Skin of body (tissue), 2 donors: ENCODE data around the gene CERCAM. TPM values are rescaled to one million over a fixed set of nuclear protein-coding genes. Genes with fewer than 3 reads are reported as not detected.
"Not testable (repeated sequence)": the region's sequence is repeated elsewhere in the genome, so short reads cannot be mapped to it uniquely, and the experiment has no call there.

Experiments used
- DNase-seq: peaks from one replicate; lab custom pipeline; 2025; lab: John Stamatoyannopoulos, UW
- total RNA-seq: library from RNA; depleted of rRNA; stranded (reverse); fragments of >200 nt; gene quantifications from one replicate; pipeline ENCODE4 v1.2.3, GENCODE V29; 2014

Gene CERCAM
- total RNA-seq, 1 donor from 2014 or later: 54.4 TPM

DNA sequence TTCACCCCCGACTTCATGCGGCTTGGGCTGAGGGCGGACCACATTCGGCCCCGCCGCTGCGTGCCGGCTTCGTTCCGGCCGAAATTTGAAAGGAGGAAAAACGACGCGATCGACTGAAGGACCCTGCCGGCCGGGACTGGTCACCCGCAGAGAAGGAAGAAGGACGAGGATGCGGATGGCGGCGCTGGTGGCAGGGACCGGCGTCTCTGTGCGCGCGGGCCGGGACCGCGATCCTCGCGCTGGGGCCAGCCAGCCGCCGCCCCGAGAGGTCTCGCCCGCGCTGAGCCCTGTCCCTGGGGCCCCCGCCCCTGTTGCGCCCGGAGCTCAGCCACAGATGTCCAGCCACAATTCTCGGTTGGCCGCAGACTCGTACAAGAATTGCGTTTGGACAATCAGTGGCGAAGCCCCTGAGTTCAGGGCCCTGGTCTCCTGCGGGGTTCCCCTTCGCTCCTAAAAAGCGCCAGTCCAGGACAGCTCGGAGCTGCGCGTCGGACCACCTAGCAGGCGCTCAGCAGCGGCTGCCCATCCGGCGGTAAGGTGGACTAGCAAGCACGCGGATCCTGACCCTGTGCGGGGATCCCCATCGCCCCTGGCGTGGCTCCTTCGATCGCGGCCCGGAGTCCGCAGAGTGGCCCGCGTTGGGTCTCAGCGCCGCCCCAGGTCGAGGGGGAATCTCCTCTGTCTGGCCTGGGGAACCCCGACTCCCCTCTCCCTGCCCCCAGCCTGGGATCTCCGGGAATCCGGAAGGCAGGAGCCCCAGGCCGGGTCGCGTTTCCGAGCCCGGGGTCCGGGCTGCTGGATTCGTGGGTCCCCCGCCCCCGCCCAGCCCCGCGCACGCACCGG, 28.1 kb upstream of the CERCAM start:
- DNase-seq: no peak

DNA sequence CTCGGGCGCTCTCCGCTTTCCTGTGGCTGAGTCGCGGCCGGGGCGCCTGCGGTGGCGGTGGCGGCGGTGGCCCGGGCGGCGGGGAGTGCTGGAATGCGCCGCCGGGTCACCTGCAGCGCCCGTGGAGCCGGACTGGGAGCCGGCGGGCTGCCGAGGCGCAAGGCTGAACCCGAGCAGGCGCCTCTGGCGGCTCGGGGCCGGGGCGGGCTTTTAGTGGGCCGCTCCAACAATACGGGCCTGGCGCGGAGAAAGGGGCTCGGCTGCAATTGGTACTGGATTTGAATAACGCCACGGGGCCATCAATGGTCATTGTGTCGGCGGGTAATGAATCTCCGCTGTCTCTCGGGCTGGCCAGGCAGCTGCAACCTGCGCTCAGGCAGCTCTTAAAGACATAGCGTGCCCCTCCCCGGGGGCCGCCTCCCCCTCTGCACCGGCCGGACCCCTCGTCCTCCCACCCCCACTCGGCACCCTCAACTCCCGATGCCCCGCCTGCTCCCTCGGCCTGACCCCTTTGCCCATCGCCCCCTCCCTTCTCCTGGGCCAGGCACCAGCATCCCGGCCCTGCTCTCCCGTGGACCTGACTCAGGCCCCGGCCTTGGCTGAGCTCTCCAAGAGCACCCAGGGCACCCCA, 27.4 kb upstream of the CERCAM start:
- DNase-seq: no peak

DNA sequence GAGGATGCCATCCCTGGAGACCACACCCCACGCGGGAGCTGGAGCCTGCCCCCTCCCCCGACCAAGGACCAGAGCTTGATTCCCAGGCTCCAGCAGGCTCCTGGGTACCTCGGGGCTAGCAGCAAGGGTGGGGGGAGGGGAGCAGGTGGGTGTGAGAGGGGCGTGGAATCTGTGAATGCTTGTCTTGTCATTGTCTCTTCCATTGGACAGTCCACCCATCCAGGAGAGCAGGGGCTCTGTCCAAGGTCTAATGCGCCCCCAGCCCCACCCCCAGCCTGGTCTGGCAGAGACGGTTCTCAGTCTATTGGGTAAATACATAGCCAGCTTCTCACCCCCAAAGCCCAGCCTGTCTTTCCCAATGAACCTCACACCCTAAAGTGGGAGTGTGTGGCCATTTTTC, 26.7 kb upstream of the CERCAM start:
- no peak for DNase-seq

DNA sequence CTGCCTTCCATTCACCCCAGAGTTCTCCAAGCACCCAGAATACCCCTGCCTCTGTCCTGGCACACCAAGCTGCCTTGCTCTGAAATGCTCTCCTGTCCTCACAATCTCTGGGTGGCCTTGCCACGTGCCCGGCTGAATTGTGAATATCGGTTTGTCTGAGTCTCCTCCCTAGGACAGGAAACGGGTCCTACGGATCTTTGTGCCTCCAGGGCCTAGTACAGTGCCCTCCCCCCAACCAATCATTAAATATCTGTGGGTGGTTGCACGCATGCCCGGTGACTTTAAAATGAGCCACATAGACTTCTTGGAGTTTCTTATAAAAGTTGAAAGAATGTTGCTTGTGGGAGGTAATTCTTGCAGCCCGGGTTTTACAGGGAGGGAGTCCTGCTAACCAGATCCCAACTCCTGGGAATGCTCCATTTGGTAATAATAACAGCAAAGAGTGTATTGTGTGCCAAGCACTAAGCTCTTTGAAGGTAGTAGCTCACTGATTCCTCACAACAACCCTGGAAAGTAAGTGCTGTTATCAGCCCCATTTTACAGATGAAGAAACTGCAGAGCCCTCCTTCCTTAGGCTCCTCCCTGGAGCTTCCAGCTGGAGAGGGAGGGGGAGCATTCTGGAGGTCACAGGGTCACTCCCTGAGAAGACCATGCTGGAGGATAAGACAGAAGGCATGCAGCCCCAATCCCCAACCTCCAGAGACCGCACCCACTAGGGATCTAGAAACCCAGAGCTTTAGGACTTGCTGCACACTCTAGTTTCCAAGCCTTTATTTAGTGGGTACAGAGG, 26.1 kb upstream of the CERCAM start:
- DNase-seq: no peak

DNA sequence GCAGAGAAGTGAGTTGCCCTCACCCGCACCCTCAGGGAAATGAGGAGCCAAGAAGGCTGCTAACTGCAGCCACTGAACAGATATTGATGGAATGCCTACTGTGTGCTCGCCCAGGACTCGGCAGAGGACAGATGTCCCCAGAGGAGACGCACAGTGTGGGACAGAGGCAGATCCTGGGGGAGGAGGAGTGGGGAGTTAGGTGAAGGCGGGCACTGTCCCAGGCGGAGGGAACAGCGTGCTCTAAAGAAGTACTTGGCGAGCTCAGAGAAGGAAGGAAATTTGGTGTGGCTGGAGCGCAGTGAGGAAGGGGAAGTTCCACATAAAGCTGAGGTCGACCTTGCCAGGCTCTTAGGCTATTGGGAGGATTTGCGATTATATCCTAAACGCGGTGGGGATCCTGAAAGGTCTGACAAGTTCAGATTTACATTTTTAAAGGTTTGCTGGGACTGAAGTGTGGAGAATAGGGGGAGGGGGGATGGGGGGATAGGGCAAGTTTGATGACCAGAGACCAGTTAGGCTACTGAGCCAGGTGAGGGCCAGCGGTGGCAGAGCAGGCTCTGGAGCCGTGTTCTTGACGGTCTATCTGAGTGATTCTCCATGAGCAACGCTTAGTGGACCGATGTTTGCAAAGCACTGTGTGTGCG, 23.6 kb upstream of the CERCAM start:
- no peak for DNase-seq

DNA sequence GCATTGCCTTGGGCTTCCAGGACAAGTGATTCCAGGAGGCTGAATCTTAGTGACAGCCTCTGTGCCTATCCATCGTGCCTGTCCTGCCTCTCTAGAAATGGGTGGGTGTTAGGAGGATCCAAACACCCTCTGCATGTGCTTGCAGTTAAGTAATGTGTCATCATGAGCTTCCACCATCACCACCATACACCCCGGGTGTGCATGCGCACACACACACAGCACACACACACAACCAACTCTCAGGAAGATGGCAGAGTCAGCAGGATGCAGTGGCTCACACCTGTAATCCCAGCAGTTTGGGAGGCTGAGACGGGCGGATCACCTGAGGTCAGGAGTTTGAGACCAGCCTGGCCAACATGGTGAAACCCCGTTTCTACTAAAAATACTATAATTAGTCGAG, 22.8 kb upstream of the CERCAM start:
- DNase-seq: no peak

DNA sequence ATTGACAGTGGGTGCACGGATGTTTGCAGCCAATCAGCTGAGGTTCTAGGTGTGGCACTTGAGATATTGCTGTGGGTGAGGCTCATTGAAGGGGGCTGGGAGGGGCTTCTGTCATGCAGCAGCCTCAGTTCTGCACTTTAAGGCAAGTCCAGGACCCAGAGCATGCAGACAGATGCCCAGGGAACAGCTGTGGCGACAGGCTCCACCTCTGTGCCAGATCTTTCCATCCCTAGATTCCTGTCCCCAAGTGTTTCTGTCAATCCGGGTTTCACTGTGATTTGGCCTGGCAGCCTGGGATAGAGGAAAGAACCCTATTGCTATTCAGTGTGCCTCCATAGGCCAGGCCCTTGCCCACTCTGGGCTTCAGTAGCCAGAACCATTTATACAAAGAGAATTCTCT, 20.8 kb upstream of the CERCAM start:
- no peak for DNase-seq

DNA sequence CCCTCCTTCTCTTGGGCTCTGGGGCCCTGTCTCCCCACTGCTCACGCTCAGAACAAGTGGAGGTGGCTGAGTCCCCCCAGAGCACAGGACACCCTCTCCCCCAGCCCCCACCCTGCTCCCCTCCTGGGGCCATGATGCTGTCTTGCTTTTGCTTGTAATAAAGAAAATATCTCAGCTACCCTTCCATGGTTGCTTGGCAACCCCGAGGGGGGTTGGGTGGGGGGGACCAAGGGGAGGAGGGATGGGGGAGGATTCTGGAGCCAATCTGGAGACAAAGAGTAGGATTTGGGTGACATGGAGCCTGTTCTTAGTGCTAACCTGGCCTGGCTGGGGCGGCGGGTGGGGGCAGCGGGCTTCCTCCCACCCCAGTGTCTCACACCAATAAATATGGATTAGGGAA, 16.1 kb upstream of the CERCAM start:
- DNase-seq: no peak

DNA sequence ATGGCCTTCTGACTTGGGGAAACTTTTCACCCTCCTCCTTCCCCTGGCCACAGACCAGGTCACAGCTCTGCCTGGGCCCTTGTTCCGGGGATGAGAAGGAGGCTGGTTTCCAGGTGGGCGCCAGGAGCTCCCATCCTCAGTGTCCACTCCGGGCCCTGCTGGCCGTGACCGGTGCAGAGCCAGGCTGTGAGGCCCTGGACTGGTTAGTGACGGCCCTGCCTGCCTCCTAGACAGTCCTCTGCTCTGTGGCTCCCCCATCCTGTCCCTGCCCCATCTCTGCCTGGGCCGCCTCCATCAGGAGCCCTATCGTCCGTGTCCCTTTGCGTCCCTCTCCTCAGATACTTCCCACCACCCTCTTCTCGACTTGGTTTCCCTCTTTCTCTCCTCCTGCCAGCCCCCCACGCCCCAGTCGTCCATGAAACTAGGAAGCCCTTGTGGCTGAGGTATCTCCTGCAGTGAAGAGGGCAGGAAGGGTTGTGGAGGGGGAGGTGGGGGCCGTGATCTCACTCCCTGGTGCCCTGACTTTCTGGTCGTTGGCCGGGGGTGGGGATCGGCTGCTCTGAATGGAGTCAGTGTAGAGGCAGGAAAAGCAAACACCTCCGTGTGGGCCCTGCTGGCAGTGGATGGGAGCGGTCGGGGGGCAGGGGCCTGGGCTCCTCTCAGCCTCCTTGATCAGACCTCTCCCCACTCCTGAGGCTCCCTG, 15.4 kb upstream of the CERCAM start:
- DNase-seq: no peak

DNA sequence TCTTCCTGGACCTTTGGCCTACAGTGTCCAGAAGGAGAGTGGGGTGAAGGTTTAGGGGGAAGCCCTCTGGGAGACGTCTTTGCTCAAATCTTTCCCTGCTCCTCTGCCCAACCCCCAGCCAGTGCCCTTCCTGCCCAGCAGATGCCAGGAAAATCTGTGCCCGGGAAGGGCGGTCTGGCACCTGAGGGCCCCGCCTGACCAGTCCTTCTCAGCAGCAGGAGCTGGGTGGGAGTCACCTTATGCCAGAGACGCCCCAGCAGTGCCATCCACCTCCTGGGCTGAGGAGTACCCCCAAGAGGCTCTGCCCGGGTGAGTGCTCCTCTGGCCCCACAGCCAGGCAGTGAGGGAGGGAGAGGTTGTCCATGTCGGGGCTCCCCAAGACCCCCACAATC, 14.9 kb upstream of the CERCAM start:
- DNase-seq: no peak

DNA sequence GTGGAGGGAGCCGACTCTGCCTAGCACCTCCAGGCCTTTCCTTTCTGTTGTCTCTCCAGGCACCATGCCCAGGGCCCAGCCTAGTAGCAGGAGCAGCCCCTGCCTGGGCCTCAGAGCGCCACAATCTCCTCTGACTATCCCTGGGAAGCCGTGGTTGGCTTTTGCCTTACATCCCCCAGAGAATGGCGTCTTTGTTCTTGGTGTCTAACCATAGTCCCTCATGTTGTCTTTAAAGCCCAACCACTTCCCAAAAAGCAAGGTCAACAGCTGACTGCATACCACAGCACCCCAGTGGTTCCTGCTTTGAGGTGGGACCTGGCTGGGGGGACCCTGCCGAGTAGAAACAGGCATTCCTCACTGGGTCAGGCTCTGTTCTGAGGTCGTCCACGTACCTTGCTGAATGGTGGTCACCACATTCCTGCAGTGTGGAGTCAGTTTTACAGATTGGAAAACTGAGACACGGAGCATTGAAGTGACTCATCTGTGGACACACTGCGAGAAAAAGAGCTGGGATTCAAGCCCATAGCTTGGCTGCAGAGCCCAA, 13.7 kb upstream of the CERCAM start:
- DNase-seq: no peak

DNA sequence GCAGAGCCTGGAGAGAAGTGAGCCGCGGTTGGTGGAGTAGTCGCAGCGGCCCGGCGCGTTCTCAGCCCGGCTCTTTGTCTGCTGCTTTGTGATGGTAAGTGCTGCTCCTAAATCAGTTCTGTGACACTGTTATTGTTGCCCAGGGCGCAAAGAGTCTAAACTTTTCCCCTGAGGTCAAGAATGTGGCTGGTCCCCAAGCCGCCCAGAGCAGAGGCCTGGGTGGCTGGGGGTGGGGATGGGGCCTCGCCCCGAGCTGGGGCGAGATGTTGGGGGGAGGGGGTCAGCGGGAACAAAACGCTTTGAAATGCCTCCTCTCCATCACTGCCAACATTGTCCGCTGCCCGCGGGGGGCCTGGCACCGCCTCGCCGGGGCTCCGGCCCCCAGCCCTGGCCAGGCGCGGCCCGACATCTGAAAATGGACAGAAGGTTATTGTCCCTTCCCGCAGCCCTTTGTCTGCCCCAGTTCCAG, 11.7 kb upstream of the CERCAM start:
- DNase-seq: no peak

DNA sequence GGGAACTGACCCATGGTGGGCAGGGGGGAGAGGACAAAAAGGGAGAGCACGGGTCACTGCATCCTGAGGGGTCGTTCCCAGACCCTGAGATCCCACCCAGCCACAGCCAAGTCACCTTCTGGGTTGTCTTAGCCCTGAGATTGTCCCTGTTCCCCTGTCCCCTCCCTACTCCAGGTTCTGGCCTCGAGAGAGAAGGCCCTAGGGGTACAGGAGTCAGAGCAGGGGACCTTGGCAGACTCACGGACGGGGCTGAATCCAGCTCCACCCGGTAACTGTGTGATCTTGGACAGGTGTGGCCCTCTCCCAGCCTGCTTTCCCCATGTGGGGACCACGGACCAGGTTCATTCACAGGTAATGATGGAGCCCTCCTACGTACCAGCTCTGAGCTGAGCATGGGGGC, 11.2 kb upstream of the CERCAM start:
- no peak for DNase-seq

DNA sequence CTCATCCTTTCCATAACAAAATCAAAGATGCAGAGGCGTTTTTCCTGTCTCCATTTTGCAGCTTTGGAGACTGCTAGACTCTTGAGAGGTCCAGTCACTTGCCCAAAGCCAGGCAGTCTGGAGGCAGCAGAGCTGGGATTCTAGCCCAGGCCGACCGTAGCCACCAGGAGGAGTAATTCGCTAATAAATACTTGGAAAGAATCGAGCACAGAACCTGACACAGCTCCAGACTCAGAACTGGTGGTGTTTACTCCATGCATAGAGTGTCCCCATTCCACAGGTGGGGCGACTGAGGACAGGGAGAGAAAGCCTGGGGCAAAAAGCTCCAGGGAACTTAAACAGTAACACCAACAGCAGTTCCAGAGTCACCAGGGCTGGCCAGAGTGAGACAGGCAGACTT, 10.7 kb upstream of the CERCAM start:
- DNase-seq: no peak

DNA sequence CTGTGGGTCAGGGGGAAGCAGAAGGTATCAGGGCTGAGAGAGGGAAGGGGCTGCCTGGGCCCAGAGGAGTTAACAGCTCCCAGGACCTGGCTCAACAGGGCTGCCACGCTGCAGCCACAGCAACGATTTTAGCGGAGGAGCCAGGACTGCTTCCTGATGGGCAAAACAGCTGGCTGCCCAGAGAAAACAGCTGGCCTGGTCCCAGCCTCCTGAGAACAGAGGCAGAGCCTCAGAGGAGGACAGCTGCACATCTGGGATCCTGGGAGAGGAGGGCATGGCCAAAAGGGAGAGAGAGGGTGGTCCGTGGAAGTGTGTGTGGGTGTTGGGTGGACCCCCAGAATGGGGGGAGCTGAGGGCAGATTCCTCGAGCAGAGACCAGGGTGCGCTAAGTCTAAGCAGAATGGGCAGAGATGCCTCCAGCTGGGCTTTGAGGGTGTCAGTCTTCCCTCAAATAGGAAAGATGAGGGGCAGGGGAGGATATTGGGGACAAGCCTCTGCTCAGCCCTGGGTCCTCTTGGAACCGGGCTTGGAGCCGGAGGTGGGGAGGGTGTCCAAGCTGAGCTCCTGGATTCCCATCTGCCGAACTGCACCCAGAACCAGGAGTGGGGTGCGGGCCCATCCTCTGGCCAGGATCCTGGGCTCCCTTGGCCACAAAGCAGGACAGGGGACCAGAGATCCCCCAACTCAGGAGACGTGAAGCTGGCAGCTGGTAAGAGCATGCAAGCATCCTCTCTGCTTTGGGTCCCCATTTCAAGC, 9.1 kb upstream of the CERCAM start:
- no peak for DNase-seq

DNA sequence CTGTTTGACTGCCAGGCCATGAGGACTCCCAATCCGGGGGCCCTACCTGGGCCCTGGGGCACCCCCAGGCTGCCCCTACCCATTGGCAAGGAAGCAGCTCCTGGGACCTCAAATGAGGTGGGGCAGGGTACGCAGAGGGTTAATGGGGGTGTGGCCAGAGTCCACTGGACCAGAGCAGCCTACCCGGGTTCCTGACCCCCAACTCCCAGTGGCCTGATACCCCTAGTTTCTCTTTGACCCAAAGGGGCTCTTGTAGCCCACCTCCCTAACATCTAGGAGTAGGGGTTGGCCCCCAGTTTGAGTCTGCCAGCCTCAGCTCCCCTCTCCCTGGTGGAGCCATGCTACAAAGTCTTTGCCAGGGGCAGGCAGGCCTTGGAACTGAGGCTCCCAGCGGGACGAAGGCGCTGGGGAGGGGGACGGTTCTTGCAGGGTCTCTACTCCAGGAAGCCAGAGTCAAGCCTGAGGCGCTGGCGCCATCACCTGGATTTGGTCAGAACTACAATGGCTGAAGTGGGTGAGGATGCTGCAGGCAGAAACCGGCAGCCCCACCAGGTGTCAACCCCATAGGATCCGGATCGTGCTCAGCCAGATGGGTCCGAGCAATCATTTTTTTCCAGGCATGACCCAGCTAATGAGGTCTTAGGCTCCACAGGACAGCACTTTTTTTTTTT, 8.4 kb upstream of the CERCAM start:
- DNase-seq: no peak

DNA sequence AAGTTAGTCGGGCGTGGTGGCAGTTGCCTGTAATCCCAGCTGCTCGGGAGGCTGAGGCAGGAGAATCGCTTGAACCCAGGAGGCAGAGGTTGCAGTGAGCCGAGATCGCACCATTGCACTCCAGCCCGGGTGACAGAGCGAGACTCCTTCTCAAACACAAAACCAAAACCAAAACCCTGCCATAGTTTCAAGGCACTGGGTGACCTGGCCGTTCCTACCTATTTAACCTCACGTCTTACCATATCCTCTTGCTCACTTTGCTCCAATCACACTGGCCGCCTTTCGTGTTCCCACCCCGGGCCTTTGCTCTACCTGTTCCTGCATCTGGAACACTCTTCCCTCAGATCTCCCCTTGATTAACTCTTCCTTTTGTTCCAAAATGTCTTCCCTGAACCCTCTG, 6.9 kb upstream of the CERCAM start:
- not testable (repeated sequence) for DNase-seq

DNA sequence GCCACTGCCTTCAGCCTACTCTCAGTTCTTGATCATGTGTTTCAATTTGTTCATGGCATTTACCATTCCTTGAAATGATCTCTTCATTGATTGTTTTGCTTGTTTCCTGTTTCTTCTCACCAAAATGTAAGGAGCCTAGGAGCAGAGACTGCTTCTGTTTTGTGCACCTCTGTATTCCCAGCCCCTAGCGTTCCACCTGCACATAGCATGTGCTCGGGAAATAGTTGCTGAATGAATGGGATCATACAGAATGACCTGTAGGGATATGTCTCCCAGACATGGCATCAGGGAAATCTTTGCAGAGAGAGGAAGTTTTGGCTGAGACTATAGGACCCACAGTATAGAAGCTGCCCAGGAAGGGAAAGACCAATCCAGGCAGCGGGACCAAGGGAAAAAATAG, 6.2 kb upstream of the CERCAM start:
- DNase-seq: no peak

DNA sequence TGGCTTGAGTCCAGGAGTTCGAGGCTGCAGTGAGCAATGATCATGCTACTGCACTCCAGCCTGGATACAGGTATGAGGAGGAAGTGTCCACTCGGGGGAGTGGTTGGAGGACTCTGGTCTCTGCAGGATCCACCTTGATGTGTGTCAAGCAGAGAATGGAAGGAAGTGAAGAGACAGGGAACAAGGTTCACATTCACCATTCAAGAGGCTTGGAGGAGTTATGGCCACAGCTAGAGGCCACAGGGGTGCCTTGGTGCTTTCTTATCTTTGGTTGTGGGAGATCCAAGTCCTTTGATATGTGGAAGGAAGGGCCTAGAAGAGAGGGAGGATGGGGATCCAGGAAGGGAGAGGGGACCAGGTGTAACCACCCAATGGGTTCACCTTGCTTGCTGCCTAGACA, 5.4 kb upstream of the CERCAM start:
- DNase-seq: no peak

DNA sequence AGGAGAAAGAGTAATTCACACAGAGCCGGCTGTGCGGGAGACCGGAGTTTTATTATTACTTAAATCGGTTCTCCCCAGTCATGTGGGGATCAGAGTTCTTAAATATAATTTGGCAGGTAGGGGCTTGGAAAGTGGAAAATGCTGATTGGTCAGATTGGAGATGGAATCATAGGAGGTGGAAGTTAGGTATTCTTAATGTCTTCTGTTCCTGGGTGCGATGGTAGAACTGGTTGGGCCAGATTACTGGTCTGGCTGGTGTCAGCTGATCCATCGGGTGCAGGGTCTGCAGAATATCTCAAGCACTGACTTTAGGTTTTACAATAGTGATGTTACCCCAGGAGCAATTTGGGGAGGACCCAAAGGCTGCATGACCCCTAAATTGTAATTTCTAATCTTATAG, 4.6 kb upstream of the CERCAM start:
- no peak for DNase-seq
